ENCODE data around the gene ZFYVE26.

- no peak for TF ChIP-seq POLR2A (IDR thresholded peaks at IDR 0.05; ENCODE audit: low read depth, low read length)
- no peak for TF ChIP-seq POLR2AphosphoS5 (IDR thresholded peaks at IDR 0.05; ENCODE audit: low read depth, low read length)
- TF ChIP-seq TAF1 (IDR thresholded peaks at IDR 0.05; ENCODE audit: low read depth, low read length), result no peak
- TF ChIP-seq SPI1 (IDR thresholded peaks at IDR 0.05; ENCODE audit: low read depth, low read length), result no peak
- no peak for TF ChIP-seq POU2F2 (IDR thresholded peaks at IDR 0.05; ENCODE audit: low read depth, low read length)
Observed at GRCh38 chr14:67820428-67820971, 4.1 kb upstream of the ZFYVE26 start.
